WTC11 (cell line): ENCODE data around the gene EPB41. TPM values are rescaled to one million over a fixed set of nuclear protein-coding genes. Genes with fewer than 3 reads are reported as not detected.
A peak's percentile ranks its signal among the peaks of the same experiment; 100 is the strongest.

Source experiments
- ATF1 ChIP-seq: sonication (generic); formaldehyde crosslinking; IDR thresholded peaks from 2 replicates; pipeline ENCODE4 v1.8.1; 2023; ENCODE audit warnings: mild to moderate bottlenecking, moderate library complexity, missing genetic modification reagents
- FOXP1 ChIP-seq: sonication (generic); formaldehyde crosslinking; IDR thresholded peaks from 2 replicates; pipeline ENCODE4 v1.8.0; 2022; ENCODE audit warnings: missing genetic modification reagents, mild to moderate bottlenecking, moderate library complexity, borderline replicate concordance
- GRHL2 ChIP-seq: fragments of 250-450 bp; sonication (Bioruptor Pico); IDR thresholded peaks from 2 replicates; pipeline ENCODE4 v1.8.0; 2022; ENCODE audit warnings: mild to moderate bottlenecking, moderate library complexity; ENCODE audit not compliant: insufficient replicate concordance, severe bottlenecking
- MXD4 ChIP-seq: fragments of 250-450 bp; sonication (Bioruptor Pico); IDR thresholded peaks from 2 replicates; pipeline ENCODE4 v1.8.0; 2021; ENCODE audit warnings: mild to moderate bottlenecking, moderate library complexity, borderline replicate concordance
- NR1H2 ChIP-seq: sonication (generic); formaldehyde crosslinking; IDR thresholded peaks from 2 replicates; pipeline ENCODE4 v1.9.0; 2021; ENCODE audit warnings: mild to moderate bottlenecking, moderate library complexity, missing genetic modification reagents
- RORB ChIP-seq: fragments of 250-450 bp; sonication (Bioruptor Pico); IDR thresholded peaks from 2 replicates; pipeline ENCODE4 v1.9.0; 2021; ENCODE audit warnings: mild to moderate bottlenecking
- TCF7 ChIP-seq: sonication (generic); formaldehyde crosslinking; IDR thresholded peaks from 2 replicates; pipeline ENCODE4 v1.8.0; 2022; ENCODE audit warnings: mild to moderate bottlenecking, low read depth, missing genetic modification reagents, moderate library complexity
- TEAD1 ChIP-seq: sonication (generic); formaldehyde crosslinking; IDR thresholded peaks from 2 replicates; pipeline ENCODE4 v1.8.0; 2022; ENCODE audit warnings: mild to moderate bottlenecking, missing genetic modification reagents
- ZNF232 ChIP-seq: sonication (generic); formaldehyde crosslinking; IDR thresholded peaks from 2 replicates; pipeline ENCODE4 v1.8.0; 2022; ENCODE audit warnings: mild to moderate bottlenecking, missing genetic modification reagents
- ZNF416 ChIP-seq: fragments of 250-450 bp; sonication (Bioruptor Pico); IDR thresholded peaks from 2 replicates; pipeline ENCODE4 v1.9.0; 2021; ENCODE audit warnings: mild to moderate bottlenecking, inconsistent platforms
- total RNA-seq: library from RNA; stranded (reverse); gene quantifications from 3 replicates; pipeline ENCODE4 v1.2.3, GENCODE V29; 2021
- TF ChIP-seq, protein P1 (sequence below): sonication (generic); formaldehyde crosslinking; IDR thresholded peaks from 2 replicates; pipeline ENCODE4 v1.8.0; 2022; ENCODE audit warnings: mild to moderate bottlenecking, missing genetic modification reagents
- TF ChIP-seq, protein P2 (sequence below): sonication (generic); formaldehyde crosslinking; IDR thresholded peaks from 2 replicates; pipeline ENCODE4 v1.8.1; 2023; ENCODE audit warnings: mild to moderate bottlenecking, moderate library complexity, missing genetic modification reagents
- TF ChIP-seq, protein P3 (sequence below): sonication (generic); formaldehyde crosslinking; IDR thresholded peaks from 2 replicates; pipeline ENCODE4 v1.8.1; 2022; ENCODE audit warnings: mild to moderate bottlenecking, moderate library complexity, missing genetic modification reagents
- TF ChIP-seq, protein P4 (sequence below): sonication (generic); formaldehyde crosslinking; IDR thresholded peaks from 2 replicates; pipeline ENCODE4 v1.8.1; 2022; ENCODE audit warnings: missing genetic modification reagents, borderline replicate concordance
- TF ChIP-seq, protein P5 (sequence below): sonication (generic); formaldehyde crosslinking; IDR thresholded peaks from 2 replicates; pipeline ENCODE4 v1.8.0; 2022; ENCODE audit warnings: mild to moderate bottlenecking, missing genetic modification reagents
- TF ChIP-seq, protein P6 (sequence below): fragments of 250-450 bp; sonication (Bioruptor Pico); IDR thresholded peaks from 2 replicates; pipeline ENCODE4 v1.9.0; 2021; ENCODE audit warnings: moderate library complexity, mild to moderate bottlenecking, inconsistent platforms, borderline replicate concordance
- TF ChIP-seq, protein P7 (sequence below): fragments of 250-450 bp; sonication (Bioruptor Pico); IDR thresholded peaks from 2 replicates; pipeline ENCODE4 v1.9.0; 2021; ENCODE audit warnings: mild to moderate bottlenecking, borderline replicate concordance

The EPB41 gene
- total RNA-seq, 1 experiment from 2014 or later = 85.0 TPM

DNA sequence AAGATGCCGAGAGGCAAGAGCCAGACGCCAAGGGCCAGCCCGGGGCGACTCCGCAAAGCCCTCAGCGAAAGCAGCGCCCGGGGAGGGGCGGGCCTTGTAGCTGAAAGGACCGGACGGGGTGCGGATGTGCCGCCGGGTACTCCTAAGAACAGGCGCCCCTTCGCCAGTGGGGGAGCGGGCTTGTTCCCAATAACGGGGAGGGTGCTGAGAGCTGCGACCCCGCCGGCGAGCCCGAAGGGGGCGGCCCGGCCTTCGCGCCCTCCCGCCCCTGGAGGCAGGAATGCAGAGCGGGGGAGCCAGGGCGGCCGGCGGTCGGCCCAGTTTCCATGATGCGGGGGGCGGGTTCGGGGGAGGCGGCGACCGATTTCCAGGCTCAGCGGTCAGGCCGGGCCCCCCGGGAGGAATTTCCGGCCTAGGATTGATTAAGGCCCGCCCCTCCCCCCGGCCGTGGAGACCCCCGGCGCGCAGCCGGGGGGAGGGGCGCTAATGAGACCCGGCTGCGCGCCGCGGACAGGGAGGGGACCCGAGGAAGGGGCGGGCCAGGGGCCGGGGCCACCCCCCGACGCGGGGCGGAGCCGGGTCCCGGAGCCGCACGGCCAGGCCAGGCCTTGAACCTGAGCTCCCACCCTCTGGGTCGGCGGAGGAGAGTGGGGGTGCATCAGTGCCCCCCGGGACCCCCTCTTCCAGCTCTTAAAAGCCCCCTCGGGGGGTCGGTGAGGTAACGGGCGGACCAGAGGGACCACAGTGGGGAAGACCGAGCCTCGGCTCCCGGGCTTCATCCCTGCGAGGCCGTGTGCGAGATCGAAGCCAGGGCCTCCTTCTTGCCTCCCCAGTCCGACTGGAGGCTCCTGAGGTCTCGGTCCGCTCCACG, 210.2 kb downstream of the EPB41 start (continued):
- no peak for TF ChIP-seq FOXP1 (CRISPR knock-in tag)
- TF ChIP-seq TEAD1 (CRISPR knock-in tag) = peak; percentile 95; the same call in 1 of the 2 replicates
- TF ChIP-seq, protein P1, sequence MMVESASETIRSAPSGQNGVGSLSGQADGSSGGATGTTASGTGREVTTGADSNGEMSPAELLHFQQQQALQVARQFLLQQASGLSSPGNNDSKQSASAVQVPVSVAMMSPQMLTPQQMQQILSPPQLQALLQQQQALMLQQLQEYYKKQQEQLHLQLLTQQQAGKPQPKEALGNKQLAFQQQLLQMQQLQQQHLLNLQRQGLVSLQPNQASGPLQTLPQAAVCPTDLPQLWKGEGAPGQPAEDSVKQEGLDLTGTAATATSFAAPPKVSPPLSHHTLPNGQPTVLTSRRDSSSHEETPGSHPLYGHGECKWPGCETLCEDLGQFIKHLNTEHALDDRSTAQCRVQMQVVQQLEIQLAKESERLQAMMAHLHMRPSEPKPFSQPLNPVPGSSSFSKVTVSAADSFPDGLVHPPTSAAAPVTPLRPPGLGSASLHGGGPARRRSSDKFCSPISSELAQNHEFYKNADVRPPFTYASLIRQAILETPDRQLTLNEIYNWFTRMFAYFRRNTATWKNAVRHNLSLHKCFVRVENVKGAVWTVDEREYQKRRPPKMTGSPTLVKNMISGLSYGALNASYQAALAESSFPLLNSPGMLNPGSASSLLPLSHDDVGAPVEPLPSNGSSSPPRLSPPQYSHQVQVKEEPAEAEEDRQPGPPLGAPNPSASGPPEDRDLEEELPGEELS (CRISPR knock-in tag) = peak; percentile 22; the same call in 1 of the 2 replicates
- no peak for TF ChIP-seq MXD4 (CRISPR knock-in tag)
- TF ChIP-seq TCF7 (CRISPR knock-in tag) = no peak
- TF ChIP-seq, protein P2, sequence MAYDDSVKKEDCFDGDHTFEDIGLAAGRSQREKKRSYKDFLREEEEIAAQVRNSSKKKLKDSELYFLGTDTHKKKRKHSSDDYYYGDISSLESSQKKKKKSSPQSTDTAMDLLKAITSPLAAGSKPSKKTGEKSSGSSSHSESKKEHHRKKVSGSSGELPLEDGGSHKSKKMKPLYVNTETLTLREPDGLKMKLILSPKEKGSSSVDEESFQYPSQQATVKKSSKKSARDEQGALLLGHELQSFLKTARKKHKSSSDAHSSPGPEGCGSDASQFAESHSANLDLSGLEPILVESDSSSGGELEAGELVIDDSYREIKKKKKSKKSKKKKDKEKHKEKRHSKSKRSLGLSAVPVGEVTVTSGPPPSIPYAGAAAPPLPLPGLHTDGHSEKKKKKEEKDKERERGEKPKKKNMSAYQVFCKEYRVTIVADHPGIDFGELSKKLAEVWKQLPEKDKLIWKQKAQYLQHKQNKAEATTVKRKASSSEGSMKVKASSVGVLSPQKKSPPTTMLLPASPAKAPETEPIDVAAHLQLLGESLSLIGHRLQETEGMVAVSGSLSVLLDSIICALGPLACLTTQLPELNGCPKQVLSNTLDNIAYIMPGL (CRISPR knock-in tag) = no peak; the same call in 1 of the 2 replicates
- TF ChIP-seq, protein P3, sequence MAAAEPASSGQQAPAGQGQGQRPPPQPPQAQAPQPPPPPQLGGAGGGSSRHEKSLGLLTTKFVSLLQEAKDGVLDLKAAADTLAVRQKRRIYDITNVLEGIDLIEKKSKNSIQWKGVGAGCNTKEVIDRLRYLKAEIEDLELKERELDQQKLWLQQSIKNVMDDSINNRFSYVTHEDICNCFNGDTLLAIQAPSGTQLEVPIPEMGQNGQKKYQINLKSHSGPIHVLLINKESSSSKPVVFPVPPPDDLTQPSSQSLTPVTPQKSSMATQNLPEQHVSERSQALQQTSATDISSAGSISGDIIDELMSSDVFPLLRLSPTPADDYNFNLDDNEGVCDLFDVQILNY (CRISPR knock-in tag) = no peak
- TF ChIP-seq, protein P4, sequence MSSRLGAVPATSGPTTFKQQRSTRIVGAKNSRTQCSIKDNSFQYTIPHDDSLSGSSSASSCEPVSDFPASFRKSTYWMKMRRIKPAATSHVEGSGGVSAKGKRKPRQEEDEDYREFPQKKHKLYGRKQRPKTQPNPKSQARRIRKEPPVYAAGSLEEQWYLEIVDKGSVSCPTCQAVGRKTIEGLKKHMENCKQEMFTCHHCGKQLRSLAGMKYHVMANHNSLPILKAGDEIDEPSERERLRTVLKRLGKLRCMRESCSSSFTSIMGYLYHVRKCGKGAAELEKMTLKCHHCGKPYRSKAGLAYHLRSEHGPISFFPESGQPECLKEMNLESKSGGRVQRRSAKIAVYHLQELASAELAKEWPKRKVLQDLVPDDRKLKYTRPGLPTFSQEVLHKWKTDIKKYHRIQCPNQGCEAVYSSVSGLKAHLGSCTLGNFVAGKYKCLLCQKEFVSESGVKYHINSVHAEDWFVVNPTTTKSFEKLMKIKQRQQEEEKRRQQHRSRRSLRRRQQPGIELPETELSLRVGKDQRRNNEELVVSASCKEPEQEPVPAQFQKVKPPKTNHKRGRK (CRISPR knock-in tag) = no peak
- no peak for TF ChIP-seq NR1H2 (CRISPR knock-in tag)
- TF ChIP-seq ZNF416 = 0 out of 2 replicates have a peak, but pooled peaks have one; percentile 34
- TF ChIP-seq, protein P5, sequence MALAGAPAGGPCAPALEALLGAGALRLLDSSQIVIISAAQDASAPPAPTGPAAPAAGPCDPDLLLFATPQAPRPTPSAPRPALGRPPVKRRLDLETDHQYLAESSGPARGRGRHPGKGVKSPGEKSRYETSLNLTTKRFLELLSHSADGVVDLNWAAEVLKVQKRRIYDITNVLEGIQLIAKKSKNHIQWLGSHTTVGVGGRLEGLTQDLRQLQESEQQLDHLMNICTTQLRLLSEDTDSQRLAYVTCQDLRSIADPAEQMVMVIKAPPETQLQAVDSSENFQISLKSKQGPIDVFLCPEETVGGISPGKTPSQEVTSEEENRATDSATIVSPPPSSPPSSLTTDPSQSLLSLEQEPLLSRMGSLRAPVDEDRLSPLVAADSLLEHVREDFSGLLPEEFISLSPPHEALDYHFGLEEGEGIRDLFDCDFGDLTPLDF (CRISPR knock-in tag) = no peak
- no peak for TF ChIP-seq RORB (CRISPR knock-in tag)
- no peak for TF ChIP-seq ATF1 (CRISPR knock-in tag)
- no peak for TF ChIP-seq GRHL2 (CRISPR knock-in tag)
- TF ChIP-seq, protein P6, sequence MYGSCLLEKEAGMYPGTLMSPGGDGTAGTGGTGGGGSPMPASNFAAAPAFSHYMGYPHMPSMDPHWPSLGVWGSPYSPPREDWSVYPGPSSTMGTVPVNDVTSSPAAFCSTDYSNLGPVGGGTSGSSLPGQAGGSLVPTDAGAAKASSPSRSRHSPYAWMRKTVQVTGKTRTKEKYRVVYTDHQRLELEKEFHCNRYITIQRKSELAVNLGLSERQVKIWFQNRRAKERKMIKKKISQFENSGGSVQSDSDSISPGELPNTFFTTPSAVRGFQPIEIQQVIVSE = no peak
- TF ChIP-seq ZNF232 = no peak
- TF ChIP-seq, protein P7, sequence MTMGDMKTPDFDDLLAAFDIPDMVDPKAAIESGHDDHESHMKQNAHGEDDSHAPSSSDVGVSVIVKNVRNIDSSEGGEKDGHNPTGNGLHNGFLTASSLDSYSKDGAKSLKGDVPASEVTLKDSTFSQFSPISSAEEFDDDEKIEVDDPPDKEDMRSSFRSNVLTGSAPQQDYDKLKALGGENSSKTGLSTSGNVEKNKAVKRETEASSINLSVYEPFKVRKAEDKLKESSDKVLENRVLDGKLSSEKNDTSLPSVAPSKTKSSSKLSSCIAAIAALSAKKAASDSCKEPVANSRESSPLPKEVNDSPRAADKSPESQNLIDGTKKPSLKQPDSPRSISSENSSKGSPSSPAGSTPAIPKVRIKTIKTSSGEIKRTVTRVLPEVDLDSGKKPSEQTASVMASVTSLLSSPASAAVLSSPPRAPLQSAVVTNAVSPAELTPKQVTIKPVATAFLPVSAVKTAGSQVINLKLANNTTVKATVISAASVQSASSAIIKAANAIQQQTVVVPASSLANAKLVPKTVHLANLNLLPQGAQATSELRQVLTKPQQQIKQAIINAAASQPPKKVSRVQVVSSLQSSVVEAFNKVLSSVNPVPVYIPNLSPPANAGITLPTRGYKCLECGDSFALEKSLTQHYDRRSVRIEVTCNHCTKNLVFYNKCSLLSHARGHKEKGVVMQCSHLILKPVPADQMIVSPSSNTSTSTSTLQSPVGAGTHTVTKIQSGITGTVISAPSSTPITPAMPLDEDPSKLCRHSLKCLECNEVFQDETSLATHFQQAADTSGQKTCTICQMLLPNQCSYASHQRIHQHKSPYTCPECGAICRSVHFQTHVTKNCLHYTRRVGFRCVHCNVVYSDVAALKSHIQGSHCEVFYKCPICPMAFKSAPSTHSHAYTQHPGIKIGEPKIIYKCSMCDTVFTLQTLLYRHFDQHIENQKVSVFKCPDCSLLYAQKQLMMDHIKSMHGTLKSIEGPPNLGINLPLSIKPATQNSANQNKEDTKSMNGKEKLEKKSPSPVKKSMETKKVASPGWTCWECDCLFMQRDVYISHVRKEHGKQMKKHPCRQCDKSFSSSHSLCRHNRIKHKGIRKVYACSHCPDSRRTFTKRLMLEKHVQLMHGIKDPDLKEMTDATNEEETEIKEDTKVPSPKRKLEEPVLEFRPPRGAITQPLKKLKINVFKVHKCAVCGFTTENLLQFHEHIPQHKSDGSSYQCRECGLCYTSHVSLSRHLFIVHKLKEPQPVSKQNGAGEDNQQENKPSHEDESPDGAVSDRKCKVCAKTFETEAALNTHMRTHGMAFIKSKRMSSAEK (CRISPR knock-in tag) = no peak
